ENCODE results near the gene IL26.

- TF ChIP-seq CTCF (IDR thresholded peaks at IDR 0.05) (no peak), POLR2A (IDR thresholded peaks at IDR 0.05) (no peak)
Measured at GRCh38 chr12:68252077-68252476, 26.5 kb upstream of the IL26 start.
